ENCODE measurements around the gene ROR1.
"Not testable (repeated sequence)": the region's sequence is repeated elsewhere in the genome, so short reads cannot be mapped to it uniquely, and the experiment has no call there.

Gene ROR1

DNA sequence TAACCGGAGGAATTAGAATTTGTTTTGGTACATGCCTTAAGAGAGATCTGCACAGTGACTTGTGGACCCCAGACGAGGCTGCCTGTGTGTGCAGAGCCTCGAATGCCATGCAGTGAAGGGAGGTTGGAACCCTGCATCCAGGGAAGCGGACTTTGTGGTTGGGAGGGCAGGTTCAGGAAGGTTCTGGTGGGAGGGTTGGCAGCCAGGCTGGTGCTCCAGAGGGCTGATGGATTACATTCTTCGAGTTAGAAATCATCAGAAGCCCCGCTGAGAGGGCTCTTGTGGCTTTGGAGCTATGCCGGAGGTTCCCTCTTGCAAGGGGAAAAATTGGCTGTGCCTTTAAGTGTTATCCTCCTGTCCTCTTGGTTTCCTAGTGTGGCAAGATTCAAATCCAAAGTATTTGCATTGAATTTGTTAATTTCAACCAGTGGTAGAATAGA, 21.1 kb downstream of the ROR1 start:
- no peak for DNase-seq

DNA sequence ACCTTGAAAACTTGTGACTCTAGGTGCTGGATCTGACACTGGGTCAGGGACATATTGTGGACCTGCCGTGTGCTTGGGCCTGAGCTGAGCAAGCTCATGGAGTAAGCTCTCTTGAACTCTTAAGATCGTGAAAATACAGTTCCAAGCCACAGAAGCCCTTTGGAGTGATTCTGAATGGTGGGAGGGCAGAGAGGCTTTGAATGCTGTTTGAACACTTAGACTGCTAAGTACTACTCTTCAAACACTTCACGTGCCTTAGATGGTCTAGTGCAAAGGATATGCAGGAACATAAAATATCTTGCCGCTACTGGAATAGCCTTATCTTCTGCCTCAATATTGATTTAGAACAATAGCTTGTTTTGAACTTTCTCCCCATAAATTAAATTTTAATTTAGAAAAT, 21.6 kb downstream of the ROR1 start:
- DNase-seq = no peak

DNA sequence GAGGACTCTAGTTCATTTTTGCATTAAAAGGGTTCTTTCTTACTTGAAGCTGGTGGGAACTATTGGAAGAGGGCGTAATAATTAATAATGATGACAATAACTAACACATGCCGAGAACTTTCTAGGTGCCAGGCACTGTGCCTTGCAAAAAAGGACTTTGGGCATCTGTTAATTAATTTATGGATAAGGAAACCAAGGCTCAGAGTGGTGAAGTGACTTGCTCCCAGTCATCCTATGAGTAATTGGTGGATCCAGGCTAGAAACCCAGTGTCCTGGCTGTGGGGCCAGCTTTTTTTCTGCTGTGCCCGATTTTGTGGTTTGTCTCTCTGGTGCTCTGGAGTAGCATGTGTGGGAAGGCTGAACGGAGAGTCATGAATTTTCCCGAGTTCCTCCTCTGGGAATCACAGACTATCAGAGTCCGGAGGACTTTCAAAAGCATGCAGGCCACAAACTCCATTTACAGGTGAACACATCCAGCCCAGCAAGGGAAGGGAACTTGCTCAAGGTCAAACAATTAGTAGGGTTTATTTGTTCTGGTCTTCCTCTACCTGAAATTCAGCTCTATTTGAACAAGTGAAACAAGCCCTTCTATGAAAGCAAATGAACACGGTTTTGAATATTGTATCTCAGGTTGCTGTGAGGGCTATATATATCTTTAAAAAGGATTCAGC, 23.4 kb downstream of the ROR1 start:
- DNase-seq = no peak

DNA sequence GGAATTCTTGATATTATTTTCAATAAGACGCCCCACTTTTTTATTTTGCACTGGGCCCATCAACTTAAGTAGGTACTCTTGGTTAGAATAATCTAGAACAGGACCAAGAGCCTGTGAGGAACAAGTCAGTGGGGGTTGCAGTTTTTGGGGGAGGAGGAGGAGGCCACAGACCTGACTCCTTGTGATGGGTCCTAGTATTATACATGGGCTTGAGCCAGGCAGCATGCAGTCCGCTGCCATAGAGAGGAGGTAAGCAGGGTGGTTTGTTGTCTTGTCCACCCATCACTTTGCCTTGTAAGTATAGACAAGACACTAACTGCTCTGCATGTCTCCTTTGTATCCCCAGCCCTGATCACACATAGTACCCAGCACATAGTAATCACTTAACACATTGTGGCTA, 24.5 kb downstream of the ROR1 start:
- DNase-seq = no peak

GRCh38 chr1:63799307-63799706, 25.5 kb downstream of the ROR1 start:
- no peak for DNase-seq

- DNase-seq = no peak
These were observed 26.0 kb downstream of the ROR1 start for GRCh38 chr1:63799820-63800219.

GRCh38 chr1:63802109-63802508, 28.3 kb downstream of the ROR1 start:
- no peak for DNase-seq

- DNase-seq = no peak
These were observed 31.1 kb downstream of the ROR1 start for GRCh38 chr1:63804829-63805484.

- DNase-seq = no peak
These were observed 33.2 kb downstream of the ROR1 start for GRCh38 chr1:63807046-63807445.

GRCh38 chr1:63810936-63811469, 37.2 kb downstream of the ROR1 start:
- DNase-seq = no peak

DNA sequence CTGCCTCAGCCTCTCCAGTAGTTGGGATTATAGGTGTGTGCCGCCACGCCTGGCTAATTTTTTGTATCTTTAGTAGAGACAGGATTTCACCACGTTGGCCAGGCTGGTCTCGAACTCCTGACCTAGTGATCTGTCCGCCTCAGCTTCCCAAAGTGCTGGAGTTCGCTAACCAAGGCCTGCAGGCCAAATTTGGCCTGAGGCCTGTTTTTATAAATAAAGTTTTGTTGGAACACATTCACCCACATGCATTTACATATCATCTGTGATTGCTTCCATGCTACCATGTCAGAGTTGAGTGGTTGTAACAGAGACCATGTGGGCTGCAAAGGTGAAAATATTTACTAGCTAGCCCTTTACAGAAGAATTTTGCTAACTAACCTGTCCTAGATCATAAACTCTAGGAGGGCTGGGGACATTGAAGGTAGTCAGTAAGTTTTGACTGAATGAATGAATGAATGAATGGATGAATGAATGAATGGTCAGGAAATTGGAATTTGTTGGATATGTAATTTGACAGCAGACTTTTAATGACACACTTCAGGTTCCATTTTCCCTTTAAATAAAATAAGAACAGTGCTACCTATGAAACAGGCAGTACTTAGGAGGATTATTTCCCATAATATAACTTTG, 38.4 kb downstream of the ROR1 start:
- no peak for DNase-seq

DNA sequence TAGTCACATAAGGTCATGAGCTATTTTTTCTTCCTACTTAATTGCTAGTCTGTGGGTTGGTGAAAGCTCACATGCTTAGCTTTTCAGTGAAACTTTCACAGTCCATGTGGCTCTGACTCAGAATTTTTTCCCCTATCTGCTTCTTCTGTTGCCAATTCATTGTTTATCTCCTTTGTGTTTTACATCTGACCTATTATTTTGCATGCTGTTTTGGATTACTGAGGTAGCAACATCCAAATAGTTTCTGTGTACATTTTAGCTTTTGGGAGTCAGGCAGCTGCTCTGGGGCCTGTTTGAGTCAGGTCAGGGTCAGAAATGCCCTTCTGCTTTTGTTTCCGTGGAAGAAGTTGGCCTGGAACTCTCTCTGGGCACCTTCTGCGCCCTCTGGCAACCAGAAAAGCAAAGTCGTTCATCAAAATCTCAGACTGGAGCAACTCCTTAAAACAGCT, 40.0 kb downstream of the ROR1 start:
- DNase-seq = no peak

DNA sequence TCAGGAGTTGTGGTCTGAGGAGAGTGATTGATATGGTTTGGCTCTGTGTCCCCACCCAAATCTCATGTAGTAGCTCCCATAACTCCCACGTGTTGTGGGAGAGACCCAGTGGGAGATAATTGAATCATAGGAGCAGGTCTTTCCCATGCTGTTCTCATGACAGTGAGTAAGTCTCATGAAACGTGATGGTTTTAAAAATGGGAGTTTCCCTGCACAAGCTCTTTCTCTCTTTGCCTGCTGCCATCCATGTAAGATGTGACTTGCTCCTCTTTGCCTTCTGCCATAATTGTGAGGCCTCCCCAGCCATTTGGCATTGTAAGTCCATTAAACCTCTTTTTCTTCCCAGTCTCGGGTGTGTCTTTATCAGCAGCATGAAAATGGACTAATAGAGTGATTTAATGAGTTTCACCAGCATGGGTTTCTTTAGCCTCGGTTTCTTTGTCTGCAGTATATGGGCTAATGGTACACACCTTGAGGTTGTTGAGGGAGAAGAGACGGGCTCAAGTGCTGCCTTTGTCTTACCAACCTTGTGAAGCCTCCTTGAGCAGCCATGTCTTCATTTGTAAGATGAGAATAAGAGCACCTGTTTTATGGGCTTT, 42.5 kb downstream of the ROR1 start:
- not testable (repeated sequence) for DNase-seq

DNA sequence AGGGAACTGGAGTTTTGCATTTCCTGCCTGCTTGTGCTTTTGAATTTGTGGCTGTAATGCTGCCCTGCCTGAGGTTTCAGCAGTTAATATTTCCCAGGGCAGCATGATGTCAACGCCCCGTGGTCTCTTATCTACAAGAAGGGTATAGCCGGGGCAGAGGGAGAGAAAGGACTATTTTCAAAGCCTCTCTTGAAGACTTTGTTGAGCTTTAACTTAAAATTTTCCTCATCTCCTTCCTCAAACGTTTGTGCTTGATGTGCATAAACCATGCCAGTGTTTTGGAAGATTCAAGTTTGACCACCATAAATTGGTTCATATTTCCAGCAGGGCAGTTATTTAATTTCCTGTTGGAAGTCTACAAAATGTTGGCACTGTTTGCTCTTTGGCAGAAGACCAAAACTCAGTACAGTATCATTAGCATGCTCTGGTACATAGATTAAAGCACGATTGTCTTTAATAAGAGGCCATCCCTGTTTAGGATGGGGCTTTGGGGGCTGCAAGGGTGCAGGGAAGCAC, 43.4 kb downstream of the ROR1 start:
- DNase-seq = no peak

DNA sequence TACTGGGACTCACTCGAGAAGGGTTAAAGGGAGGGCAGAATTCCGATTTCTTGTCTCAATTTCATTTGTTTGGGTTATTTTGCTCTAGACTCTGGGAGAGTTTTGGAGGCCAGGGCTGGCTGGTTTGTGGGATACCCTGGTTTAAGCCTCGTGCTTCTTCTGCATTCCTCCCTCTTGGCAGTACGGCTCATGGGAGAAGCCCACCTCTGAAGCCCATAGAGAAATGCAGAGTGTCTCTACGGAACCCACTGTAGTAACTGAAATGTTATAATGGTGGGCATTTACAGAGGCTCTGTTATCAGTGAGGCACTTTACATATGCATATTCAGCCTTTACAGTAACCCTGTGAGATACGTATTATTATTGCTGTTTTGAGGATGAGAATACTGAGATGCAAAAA, 43.9 kb downstream of the ROR1 start:
- no peak for DNase-seq

DNA sequence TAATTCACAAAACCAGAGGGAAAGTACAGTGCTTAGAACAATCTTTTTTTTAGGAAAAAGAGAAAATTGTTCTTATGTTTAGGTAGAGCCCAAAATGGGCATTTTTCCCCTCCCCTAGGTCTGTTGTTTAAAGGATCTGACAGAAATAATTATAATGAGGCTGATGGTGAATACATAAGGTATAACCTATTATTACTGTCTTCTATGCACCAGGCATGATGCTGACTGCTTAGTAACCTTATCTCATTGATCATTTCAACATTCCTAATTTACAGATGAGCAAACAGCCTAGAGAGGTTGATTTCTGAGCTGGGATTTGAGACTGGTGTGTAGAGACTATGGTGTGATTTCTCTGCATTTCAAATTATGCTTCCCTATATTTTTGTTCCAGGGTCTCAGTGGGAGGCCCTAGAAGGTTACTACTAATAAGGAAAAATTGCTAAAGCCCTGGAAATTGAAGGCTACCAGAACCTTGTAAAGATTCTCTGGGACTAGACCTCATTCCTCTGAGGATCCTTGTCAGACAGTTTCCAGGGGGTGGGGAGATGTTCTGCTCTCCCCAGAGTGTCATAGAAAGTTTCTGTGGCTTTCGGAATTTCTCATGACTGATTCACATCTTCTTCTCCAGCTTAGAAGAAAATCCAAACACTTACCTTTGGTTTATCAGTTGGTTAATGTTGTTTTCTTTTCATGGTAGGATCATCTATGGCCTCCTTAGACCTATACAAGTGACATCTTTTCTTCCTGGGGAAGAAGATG, 44.9 kb downstream of the ROR1 start:
- DNase-seq = no peak

GRCh38 chr1:63819795-63820194, 46.0 kb downstream of the ROR1 start:
- DNase-seq = no peak

GRCh38 chr1:63821091-63822005, 47.5 kb downstream of the ROR1 start:
- DNase-seq = no peak

GRCh38 chr1:63822540-63822939, 48.7 kb downstream of the ROR1 start:
- no peak for DNase-seq

DNA sequence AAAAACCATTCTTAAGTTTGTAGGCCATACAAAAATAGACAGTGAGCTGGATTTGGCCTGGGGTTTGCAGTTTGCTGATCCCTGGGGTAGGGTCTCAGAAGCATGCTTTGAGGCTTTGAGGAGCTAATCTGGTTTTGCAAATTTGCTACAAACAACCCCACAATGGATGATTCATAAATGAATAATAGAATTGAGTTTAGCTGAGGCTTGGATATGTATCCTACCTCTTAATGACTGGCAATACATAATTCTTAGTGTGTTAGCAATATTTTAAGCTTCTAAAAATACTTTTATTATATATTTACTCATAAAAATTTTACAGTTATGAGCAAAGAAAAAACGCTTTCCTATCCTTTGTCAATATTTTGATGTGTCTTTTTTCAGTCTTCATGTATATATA, 50.6 kb downstream of the ROR1 start:
- DNase-seq = no peak

DNA sequence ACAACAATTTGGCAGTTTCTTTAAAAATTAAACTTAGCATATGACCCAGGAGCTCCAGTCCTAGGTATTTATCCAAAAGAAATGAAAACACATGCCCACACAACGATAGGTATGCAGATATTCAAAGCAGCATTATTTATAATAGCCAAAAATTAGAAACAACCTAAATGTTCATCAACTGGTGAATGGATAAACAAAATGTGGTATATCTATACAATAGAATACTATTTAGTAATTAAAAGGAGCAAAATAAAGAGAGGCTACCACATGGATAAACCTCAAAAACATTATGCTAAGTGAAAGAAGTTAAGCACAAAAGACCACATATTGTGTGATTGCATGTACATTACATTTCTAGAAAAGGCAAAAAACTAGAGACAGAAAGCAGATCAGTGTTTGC, 51.3 kb downstream of the ROR1 start:
- no peak for DNase-seq

All from stimulated activated CD4-positive, alpha-beta T cell treated with anti-CD3 and anti-CD28 coated beads, Interleukin-2, amount 100 ng/mL, for 24 hours (primary cell).